Activated naive CD4-positive, alpha-beta T cell treated with anti-CD3 and anti-CD28 coated beads, Interleukin-2, amount 50 U/mL, for 16 hours (primary cell): Measurements from ENCODE around the gene USP4.
"Not testable (repeated sequence)": the region's sequence is repeated elsewhere in the genome, so short reads cannot be mapped to it uniquely, and the experiment has no call there.

Experiments used
- DNase-seq: peaks from one replicate; pipeline ENCODE4 v3.0.0-alpha.2; 2020

The USP4 gene, protein sequence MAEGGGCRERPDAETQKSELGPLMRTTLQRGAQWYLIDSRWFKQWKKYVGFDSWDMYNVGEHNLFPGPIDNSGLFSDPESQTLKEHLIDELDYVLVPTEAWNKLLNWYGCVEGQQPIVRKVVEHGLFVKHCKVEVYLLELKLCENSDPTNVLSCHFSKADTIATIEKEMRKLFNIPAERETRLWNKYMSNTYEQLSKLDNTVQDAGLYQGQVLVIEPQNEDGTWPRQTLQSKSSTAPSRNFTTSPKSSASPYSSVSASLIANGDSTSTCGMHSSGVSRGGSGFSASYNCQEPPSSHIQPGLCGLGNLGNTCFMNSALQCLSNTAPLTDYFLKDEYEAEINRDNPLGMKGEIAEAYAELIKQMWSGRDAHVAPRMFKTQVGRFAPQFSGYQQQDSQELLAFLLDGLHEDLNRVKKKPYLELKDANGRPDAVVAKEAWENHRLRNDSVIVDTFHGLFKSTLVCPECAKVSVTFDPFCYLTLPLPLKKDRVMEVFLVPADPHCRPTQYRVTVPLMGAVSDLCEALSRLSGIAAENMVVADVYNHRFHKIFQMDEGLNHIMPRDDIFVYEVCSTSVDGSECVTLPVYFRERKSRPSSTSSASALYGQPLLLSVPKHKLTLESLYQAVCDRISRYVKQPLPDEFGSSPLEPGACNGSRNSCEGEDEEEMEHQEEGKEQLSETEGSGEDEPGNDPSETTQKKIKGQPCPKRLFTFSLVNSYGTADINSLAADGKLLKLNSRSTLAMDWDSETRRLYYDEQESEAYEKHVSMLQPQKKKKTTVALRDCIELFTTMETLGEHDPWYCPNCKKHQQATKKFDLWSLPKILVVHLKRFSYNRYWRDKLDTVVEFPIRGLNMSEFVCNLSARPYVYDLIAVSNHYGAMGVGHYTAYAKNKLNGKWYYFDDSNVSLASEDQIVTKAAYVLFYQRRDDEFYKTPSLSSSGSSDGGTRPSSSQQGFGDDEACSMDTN

DNA sequence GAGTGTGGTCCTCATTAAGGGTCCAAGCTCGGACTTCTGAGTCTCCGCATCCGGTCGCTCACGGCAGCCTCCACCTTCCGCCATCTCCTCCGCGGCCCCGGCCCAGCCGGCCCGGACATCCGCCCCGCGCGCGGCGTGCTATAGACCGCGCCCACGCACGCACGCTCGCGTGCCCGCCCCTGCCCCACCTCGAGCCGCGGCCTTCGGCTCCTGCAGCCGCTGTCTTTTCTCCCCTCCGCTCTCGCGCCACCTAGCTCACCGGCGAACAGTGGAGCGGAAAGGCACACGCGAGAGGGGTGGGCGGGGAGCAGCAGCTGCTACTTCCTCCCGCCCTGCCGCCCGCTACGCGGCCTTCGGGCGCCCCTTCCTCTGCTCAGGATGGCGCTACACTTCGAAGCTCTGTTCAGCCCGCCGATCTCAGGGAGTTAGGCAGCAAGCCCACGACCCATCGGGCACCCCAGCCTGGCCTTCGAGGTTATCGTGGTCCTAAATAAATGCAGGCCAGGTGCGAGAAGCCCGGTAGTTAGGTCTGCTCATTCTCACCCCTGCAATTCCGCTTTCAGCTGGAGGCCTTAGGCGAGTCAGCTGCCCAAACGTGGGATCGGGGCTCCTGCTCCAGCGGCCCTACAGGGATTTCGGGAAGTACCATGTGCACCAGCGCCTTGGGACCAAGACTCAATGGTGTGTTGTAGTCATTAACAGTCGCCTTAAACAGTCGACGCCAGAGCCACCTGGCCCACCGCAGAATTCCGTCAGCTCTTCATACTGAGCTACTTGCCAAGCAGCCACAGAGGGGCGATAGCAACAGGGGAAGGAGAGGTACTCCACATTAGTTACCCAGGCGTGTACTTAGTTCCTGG lies at the start of gene USP4:
TSS of gene USP4 (minus strand) at position 113 of the 860 bp plus-strand sequence. CDS start at position 84, 29 bp downstream.
- DNase-seq = peak; percentile 94

DNA sequence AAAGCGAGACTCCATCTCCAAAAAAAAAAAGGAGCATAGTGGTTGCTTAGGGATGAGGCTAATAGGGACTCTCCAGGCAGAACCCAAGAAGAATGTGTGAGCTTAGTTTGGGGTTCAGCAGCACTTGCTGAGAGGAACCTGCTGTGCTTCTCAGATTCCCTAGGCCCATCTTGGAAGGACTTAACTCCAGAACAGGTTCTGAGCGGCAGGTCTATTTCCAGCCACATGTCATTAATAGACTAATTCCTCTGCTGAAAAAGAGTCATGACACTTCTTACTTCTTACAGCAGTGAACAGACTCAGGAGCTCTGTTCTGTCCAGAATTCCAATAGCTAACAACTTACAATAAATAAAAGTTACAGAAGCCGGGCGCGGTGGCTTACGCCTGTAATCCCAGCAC lies 49.4 kb upstream of the USP4 start:
- no peak for DNase-seq

DNA sequence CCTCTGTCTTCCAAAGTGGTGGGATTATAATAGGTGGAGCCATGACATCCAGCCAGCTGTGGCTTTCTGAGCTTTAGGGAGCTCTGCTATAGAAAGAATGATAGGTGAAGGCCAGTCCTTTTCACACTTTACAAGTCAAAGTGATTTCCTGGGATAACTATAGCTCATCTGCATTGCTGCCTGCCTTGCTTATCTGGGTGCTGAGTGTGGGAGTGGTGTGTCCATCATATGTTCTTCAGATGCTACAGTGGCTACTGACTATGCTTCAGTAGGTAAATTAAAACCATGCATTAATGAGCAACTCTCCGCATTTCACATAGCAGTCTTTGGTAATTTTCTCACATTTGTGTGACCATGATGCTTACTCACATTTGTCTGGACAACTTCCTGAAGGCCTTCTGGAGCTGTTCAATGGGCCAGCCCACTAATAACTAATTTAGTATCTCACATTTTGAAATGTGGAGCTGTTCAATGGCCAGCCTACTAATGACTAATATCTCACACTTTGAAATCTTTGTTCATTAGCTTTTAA lies 48.5 kb upstream of the USP4 start:
- no peak for DNase-seq

DNA sequence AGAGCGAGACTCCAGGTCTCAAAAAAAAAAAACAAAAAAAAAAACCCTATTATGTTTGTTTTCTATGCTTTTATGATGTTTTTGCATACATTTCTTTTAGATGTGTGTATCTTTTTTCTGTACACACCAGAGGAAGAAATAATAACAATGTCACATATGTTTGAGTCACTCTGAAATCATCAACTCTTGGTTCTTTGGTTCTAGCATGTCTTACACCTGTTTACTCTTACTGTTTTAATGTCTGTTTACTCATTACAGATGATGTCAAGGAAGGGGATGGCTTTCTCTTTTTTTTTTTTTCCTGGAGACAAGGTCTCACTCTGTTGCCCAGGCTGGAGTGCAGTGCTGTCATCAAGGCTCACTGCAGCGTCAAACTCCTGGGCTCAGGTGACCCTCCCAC lies 47.9 kb upstream of the USP4 start:
- no peak for DNase-seq

DNA sequence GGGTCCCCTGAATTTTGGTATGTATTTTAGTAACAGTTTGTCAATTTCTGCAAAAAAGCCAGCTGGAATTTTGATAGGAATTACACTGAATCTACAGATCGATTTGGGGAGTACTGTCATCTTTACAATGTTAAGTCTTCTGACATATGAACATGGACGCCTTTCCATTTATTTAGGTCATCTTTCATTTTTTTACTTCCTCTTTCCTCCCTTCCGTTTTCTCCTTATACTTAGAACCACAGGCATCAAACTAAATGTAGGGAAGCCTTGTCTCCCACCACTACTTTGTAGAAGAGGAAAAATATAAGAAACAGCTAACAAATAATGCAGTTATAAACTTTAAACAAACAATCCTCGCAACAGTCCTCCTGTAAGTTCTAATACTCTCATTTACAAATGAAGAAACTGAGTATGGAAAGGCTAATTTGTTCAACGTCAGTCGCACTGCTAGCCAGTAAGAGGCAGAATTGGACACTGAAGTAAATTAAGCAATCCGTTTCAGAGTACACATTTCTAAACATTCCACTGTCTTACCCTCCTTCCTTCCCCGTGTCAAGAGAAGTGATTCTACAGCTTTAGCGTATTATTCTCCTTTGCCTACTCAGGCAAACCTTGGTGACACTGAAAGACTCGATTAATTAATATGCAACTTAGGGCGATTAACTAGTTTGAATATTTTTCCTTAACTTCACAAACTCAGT lies 46.4 kb upstream of the USP4 start:
- DNase-seq = no peak

DNA sequence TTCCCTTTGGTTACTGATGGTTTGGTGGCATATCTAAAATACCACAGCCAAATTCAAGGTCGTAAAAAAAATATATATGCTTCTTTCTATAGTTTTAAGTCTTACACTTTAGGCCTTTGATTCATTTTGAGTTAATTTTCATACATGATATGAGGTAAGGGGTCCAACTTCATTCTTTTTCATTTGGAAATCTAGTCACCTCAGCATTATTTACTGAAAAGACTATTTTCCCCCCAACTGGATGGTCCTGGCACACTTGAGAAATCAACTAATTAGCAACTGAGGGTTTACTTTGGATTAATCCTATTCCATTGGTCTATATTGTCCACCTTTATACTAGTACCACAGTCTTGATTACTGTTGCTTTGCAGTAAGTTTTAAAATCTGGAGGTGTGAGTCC lies 45.8 kb upstream of the USP4 start:
- DNase-seq = no peak

DNA sequence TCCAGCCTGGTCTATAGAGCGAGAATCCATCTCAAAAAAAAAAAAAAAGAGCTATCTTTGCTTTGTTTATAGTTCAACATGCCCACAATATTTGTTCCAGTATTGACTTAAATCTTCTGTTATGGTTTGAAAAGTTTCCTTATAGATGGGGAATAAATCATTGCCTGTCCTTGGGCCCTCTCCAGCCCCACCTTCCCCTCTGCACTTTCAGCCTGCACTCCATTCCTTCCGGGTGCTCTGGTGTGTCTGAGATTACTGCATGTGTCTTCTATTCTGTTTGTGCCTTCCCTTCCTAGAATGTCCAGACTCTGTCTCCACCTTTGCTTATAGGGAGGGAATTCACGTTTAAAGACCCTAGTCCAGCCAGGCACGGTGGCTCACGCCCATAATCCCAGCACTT lies 43.5 kb upstream of the USP4 start:
- no peak for DNase-seq

DNA sequence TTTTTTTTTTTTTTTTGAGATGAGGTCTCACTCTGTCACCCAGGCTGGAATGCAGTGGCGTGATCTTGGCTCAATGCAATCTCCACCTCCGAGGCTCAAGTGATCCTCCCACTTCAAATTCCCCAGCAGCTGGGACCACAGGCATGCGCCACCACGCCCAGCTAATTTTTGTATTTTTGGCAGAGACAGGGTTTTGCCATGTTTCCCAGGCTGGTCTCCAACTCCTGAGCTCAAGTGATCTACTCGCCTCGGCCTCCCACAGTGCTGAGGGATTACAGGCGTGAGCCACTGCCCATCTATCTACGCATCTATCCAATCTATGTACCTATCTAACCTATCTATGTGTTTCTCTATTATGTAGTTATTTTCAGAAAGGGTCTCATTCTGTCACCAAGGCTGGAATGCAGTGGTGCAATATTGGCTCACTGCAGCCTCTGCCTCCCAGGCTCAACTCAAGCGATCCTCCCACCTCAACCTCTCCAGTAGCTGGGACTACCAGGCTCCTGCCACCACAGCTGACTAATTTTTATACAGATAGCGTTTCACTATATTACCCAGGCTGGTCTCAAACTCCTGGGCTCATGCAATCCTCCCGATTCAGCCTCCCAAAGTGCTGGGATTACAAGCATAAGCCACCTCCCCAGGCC lies 38.5 kb upstream of the USP4 start:
- no peak for DNase-seq

DNA sequence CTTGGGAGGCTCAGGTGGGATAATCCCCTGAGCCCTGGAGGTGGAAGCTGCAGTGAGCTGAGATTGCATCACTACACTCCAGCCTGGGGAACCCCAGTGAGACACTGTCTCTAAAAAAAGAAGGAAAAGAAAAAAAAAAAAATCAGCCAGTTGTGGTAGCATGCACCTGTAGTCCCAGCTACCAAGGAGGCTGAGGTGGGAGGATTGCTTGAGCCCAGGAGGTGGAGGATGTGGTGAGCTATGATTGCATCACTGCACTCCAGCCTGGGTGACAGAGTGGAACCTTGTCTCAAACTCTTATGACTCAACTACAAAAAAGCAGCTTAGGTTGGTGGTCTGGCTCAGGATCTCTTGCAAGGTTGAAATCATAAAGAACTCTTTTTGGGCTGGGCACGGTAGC lies 37.6 kb upstream of the USP4 start:
- DNase-seq = peak; percentile 47

DNA sequence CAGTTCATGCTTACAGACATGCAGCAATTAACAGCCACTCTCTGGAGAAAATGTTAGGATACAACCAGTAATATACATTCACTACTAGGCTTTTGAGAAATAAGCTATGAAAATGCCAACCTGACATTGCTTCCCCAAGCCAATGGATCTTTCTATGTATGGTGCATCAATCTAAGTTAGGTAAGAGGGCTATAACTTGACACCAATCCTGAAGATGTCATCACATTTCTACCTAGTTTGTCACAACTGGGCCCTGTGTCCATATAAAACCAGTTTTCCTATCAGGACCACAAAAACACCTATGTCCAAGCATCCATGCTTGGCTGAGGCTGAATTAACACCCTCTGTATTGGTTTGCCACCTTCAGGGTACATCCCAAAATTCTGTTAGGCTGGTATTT lies 32.1 kb upstream of the USP4 start:
- no peak for DNase-seq

DNA sequence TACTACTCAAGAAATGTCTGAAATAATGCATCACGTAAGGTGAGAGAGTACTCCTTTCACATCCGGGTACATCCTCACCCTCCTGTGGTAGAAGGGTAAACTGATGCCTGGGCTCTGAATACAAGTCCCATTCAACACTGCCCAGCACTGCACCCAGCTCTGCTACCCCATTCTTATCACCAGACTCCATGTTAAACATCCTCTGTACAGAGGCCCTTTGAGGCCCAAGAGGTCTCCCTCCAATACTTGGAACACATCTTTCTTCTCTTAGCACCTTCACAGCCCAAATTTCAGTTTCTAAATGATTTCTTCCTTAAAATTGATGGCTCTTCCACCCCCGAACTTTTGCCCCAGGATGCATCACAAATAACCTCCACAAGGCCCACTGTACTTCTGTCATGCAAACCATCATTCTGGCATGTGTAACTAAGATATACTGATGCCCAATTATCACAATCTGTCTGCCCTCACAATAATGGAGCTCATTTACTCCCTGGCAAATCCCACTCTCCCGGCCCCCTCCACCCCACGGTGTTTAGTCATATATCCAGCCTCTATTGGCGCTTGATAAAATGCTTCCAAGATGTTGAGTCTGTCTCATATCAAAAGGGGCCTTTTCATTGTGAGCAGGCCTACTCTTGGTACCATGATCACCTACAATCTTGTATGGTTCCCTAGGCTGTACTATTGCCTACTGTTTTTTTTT lies 30.9 kb upstream of the USP4 start:
- no peak for DNase-seq

DNA sequence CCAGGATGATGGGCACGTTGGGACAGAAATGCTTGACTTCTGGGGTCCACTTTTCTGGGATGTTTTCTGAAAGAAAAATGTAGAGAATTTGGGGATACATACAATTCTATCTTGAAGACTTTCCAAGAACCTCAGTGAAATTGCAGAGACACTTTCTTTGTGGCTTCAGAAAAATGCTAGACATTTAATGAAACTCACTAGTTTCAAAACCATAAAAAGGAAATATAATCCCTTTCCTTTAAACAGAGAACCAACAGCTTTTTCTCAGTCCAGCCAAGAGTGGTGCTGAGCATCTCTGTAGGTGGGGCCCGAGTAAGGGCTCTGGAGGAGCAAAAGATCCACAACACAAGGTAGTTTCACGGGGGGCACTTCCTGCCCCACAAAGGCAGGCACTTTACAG lies 22.7 kb upstream of the USP4 start:
- DNase-seq = no peak

DNA sequence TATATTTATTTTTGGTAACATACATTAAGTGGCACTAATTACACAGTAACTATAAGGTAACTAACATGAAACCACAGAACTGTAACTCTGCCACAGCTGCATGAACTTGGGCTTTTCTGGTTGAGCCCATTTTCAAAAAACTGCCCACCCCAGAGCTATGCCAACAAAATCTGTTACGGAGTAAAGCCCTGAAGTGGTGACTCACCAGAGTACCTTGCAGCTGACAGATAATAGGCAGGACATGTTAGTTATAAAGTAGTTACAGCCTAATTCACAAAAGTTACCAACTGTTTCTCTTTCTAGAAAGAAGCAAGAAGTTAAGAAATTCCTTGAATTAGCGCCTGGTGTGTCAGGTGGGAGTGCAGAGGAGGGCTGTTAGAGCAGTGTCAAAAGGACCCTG lies 19.8 kb upstream of the USP4 start:
- no peak for DNase-seq

DNA sequence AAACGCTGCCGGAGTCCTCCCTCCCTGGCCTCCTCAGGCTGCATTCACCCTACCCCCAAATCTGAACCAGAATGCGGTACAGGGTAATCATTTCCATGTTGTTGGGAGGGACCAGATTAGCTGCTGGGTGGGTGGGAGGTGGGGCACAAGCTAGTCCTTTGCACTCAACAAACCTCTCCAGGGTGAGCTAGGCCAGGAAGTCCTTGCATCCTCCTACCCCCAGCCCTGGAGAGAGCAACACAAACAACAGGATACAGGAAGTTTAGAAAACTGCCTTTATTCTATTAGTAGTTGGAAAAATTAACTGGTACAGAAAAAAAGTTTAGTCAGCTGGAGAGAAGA lies 19.0 kb upstream of the USP4 start:
- DNase-seq = no peak

DNA sequence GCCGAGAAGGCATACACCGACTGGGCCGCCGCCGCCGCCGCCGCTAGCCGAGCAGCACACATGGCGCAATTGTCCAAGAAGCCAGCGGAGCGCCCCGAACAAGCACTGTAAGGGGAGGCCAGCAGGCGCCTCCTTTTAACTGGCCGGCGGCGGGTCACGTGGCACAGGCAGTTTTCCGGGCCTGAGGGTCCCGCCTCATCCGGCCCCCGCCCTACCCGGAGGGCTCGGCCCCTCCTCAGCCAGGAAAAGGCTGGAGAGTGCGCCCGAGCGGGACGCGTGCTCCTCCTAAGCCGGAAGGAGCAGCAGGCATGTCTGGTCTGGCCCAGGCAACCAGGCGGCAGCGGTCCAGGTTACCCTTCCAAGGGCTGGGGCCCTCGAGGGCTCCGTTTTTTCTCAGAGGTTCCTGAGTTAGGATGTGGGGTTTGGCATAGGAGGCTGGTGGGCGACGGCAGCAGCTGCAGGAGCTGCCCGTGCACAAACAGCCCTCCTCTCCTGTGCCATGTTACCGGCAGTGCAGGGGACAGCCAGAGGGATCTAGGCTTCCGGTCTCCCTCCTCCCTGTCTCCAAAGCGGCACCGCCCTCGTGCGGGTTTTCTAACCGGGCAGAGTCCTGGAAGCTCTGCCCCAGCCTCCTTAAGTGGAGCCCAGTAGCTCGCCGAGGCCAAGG lies 18.5 kb upstream of the USP4 start, which contains the start of gene GPX1:
TSS of gene GPX1 (minus strand) at position 137 of the 667 bp plus-strand sequence. CDS start at position 62, 75 bp downstream.
- peak; percentile 73 for DNase-seq

DNA sequence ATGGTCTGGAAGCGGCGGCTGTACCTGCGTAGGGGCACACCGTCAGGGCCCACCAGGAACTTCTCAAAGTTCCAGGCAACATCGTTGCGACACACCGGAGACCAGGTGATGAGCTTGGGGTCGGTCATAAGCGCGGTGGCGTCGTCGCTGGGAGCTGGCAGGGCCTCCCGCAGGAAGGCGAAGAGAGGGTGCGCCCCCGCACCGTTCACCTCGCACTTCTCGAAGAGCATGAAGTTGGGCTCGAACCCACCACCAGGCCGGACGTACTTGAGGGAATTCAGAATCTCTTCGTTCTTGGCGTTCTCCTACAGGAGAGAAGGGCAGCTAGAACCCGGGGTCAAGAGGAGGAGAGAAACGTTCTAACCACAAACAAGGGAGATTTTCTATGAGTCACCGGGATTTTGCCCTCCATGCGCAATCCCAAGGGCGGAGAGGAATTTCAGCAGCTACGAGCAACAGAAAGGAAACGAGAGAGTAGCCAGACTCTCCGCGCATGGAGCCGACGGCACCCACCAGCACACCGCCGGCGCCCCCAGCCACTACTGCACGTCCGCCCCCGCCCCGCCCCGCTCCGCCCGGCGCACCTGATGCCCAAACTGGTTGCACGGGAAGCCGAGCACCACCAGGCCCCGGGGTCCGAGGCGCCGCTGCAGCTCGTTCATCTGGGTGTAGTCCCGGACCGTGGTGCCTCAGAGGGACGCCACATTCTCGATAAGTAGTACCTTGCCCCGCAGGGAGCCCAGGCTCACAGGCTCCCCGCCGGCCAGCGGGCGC lies 17.8 kb upstream of the USP4 start:
- DNase-seq = peak; percentile 60

DNA sequence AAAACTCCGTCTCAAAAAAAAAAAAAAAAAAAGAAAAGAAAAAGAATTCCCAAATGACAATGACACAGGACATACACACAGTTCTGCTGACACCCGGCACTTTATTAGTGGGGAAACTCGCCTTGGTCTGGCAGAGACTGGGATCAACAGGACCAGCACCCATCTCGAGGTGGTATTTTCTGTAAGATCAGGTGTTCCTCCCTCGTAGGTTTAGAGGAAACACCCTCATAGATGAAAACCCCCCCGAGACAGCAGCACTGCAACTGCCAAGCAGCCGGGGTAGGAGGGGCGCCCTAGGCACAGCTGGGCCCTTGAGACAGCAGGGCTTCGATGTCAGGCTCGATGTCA lies 17.2 kb upstream of the USP4 start:
- not testable (repeated sequence) for DNase-seq

DNA sequence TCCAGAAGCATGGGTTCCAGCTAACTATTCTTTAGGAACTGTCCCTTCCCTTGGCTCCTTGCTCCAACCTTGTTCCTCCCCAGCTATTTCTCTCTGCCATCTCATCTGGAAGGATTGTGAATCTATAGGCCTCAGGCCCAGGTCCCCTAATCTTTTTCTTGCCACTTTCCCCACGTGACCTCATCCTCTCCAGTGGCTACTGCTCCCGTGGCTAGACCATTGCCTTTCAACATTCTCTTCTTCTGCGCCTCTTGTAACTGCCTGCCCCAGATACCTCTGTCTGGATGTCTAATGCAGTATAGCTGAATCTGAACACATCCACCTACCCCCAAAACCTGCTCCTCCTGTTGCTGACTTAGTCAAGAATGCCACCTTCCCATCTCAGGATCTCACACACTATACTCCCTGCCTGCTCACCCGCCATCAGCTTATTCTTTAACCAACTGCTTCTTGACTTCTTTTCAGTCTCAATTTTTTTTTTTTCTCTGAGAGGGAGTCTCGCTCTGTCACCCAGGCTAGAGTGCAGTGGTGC lies 13.1 kb upstream of the USP4 start:
- DNase-seq = no peak

DNA sequence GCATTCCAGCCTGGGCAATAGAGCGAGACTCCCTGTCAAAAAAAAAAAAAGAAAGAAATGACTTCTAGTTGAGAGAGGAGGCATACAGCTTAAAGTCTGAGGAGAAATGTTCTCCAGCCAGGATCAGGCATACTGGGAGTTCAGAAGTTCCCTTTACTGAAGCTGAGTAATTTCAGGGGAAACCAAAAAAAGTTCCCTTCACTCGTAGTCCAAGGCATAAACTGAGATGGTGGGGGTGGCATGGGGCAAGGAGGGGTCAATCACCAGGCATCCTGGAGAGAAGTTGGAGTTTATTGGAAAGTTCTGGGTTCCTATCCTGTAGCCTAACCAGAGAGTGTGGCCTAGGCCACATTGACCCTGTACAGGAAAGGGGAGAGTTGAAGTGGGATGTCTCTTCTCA lies 12.4 kb upstream of the USP4 start:
- DNase-seq = no peak
